ENCODE data around the gene TTC39C.
"Not testable (repeated sequence)": the region's sequence is repeated elsewhere in the genome, so short reads cannot be mapped to it uniquely, and the experiment has no call there.

TTC39C gene

GRCh38 chr18:24018299-24018886 is 3.8 kb downstream of the TTC39C start:
- no peak for DNase-seq

- peak; percentile 50 for DNase-seq
These were observed 5.2 kb downstream of the TTC39C start for GRCh38 chr18:24019641-24020331.

GRCh38 chr18:24021505-24021904 is 7.0 kb downstream of the TTC39C start:
- no peak for DNase-seq

- DNase-seq = peak; percentile 76
These were observed 7.6 kb downstream of the TTC39C start for GRCh38 chr18:24022161-24022560.

- DNase-seq = no peak
These were observed 8.7 kb downstream of the TTC39C start for GRCh38 chr18:24023185-24023814.

GRCh38 chr18:24024425-24024824 is 9.9 kb downstream of the TTC39C start:
- no peak for DNase-seq

GRCh38 chr18:24026457-24026856 is 11.9 kb downstream of the TTC39C start:
- DNase-seq = no peak

GRCh38 chr18:24027156-24027827 is 12.7 kb downstream of the TTC39C start:
- DNase-seq = peak; percentile 86

GRCh38 chr18:24028946-24029345 is 14.4 kb downstream of the TTC39C start:
- not testable (repeated sequence) for DNase-seq

GRCh38 chr18:24031318-24031717 is 16.8 kb downstream of the TTC39C start:
- DNase-seq = no peak

GRCh38 chr18:24031916-24032315 is 17.4 kb downstream of the TTC39C start:
- DNase-seq = no peak

GRCh38 chr18:24033641-24034412 is 19.3 kb downstream of the TTC39C start:
- DNase-seq = no peak

GRCh38 chr18:24035316-24035715 is 20.8 kb downstream of the TTC39C start:
- DNase-seq = no peak

GRCh38 chr18:24039671-24040070 is 25.1 kb downstream of the TTC39C start:
- no peak for DNase-seq

GRCh38 chr18:24041691-24042090 is 27.1 kb downstream of the TTC39C start:
- no peak for DNase-seq

- DNase-seq = no peak
These were observed 28.8 kb downstream of the TTC39C start for GRCh38 chr18:24043403-24043802.

GRCh38 chr18:24048261-24048660 is 33.7 kb downstream of the TTC39C start:
- DNase-seq = no peak

GRCh38 chr18:24049142-24049541 is 34.6 kb downstream of the TTC39C start:
- DNase-seq = no peak

- peak; percentile 10 for DNase-seq
These were observed 36.7 kb downstream of the TTC39C start for GRCh38 chr18:24051031-24051947.

GRCh38 chr18:24052053-24052452 is 37.5 kb downstream of the TTC39C start:
- DNase-seq = no peak

- DNase-seq = no peak
These were observed 38.7 kb downstream of the TTC39C start for GRCh38 chr18:24053211-24053610.

- peak; percentile 76 for DNase-seq
These were observed 39.6 kb downstream of the TTC39C start for GRCh38 chr18:24054130-24054529.
